WTC11 (cell line): ENCODE data around the gene TMC8. TPM values are rescaled to one million over a fixed set of nuclear protein-coding genes. Genes with fewer than 3 reads are reported as not detected.

ENCODE experiments used
- ATAC-seq: fragments of 200-7000 bp; cut with Tn5 transposase; 2 replicates; pipeline ENCODE4 v1.10.0; 2021; ENCODE audit warnings: mild to moderate bottlenecking, moderate library complexity
- CTCF ChIA-PET: fragments of 300-600 bp; sonication (Branson Sonifier 250); formaldehyde crosslinking; loops from one replicate; lab custom pipeline; 2021; ENCODE audit warnings: antibody characterized with exemption; lab: Charles Lee
- POLR2A ChIA-PET: fragments of 350-600 bp; sonication (Branson Sonifier 250); formaldehyde crosslinking; loops from one replicate; lab custom pipeline; 2021; ENCODE audit warnings: antibody characterized with exemption; lab: Charles Lee
- DNase-seq: peaks from one replicate; pipeline ENCODE4 v3.0.0; 2021; ENCODE audit warnings: low spot score
- H3K27ac Mint-ChIP-seq: 2 replicates; pipeline ENCODE4 v1.8.0; 2021; ENCODE audit warnings: mixed read lengths
- H3K27me3 Mint-ChIP-seq: 2 replicates; pipeline ENCODE4 v1.8.0; 2021; ENCODE audit warnings: low read depth, mild to moderate bottlenecking, moderate library complexity, mixed read lengths
- H3K36me3 Mint-ChIP-seq: 2 replicates; pipeline ENCODE4 v1.8.0; 2021; ENCODE audit warnings: mixed read lengths
- H3K4me1 Mint-ChIP-seq: 2 replicates; pipeline ENCODE4 v1.8.0; 2022; ENCODE audit warnings: mixed read lengths
- H3K4me3 Mint-ChIP-seq: 2 replicates; pipeline ENCODE4 v1.8.0; 2021; ENCODE audit warnings: mild to moderate bottlenecking, moderate library complexity, mixed read lengths
- H3K9me3 Mint-ChIP-seq: 2 replicates; pipeline ENCODE4 v1.8.0; 2021; ENCODE audit warnings: mixed read lengths
- CREM ChIP-seq: sonication (generic); formaldehyde crosslinking; IDR thresholded peaks from 2 replicates; pipeline ENCODE4 v1.8.1; 2022; ENCODE audit warnings: mild to moderate bottlenecking, missing genetic modification reagents, moderate library complexity
- ETV6 ChIP-seq: sonication (generic); formaldehyde crosslinking; IDR thresholded peaks from 2 replicates; pipeline ENCODE4 v1.8.1; 2022; ENCODE audit warnings: mild to moderate bottlenecking, missing genetic modification reagents
- FOXK1 ChIP-seq: sonication (generic); formaldehyde crosslinking; IDR thresholded peaks from 2 replicates; pipeline ENCODE4 v1.8.0; 2022; ENCODE audit warnings: mild to moderate bottlenecking, moderate library complexity, missing genetic modification reagents
- FOXP4 ChIP-seq: sonication (generic); formaldehyde crosslinking; IDR thresholded peaks from 2 replicates; pipeline ENCODE4 v1.8.0; 2022; ENCODE audit warnings: mild to moderate bottlenecking, missing genetic modification reagents
- GRHL2 ChIP-seq: fragments of 250-450 bp; sonication (Bioruptor Pico); IDR thresholded peaks from 2 replicates; pipeline ENCODE4 v1.8.0; 2022; ENCODE audit warnings: mild to moderate bottlenecking, moderate library complexity; ENCODE audit not compliant: insufficient replicate concordance, severe bottlenecking
- JAZF1 ChIP-seq: fragments of 250-450 bp; sonication (Bioruptor Pico); IDR thresholded peaks from 2 replicates; pipeline ENCODE4 v1.9.0; 2021; ENCODE audit warnings: moderate library complexity, mild to moderate bottlenecking, inconsistent platforms
- JUN ChIP-seq: sonication (generic); formaldehyde crosslinking; IDR thresholded peaks from 2 replicates; pipeline ENCODE4 v1.8.0; 2023; ENCODE audit warnings: mild to moderate bottlenecking, missing genetic modification reagents
- MAX ChIP-seq: sonication (generic); formaldehyde crosslinking; IDR thresholded peaks from 2 replicates; pipeline ENCODE4 v1.8.0; 2022; ENCODE audit warnings: mild to moderate bottlenecking, missing genetic modification reagents
- RORB ChIP-seq: fragments of 250-450 bp; sonication (Bioruptor Pico); IDR thresholded peaks from 2 replicates; pipeline ENCODE4 v1.9.0; 2021; ENCODE audit warnings: mild to moderate bottlenecking
- SMAD3 ChIP-seq: sonication (generic); formaldehyde crosslinking; IDR thresholded peaks from 2 replicates; pipeline ENCODE4 v1.8.0; 2022; ENCODE audit warnings: missing genetic modification reagents, mild to moderate bottlenecking, borderline replicate concordance
- SMAD4 ChIP-seq: sonication (generic); formaldehyde crosslinking; IDR thresholded peaks from 2 replicates; pipeline ENCODE4 v1.8.0; 2022; ENCODE audit warnings: mild to moderate bottlenecking, missing genetic modification reagents
- SP1 ChIP-seq: sonication (generic); formaldehyde crosslinking; conservative IDR thresholded peaks from 2 replicates; pipeline ENCODE4 v1.8.1; 2022; ENCODE audit warnings: missing genetic modification reagents
- USF1 ChIP-seq: sonication (generic); formaldehyde crosslinking; IDR thresholded peaks from 2 replicates; pipeline ENCODE4 v1.8.0; 2022; ENCODE audit warnings: mild to moderate bottlenecking, missing genetic modification reagents
- ZNF121 ChIP-seq: sonication (generic); formaldehyde crosslinking; IDR thresholded peaks from 2 replicates; pipeline ENCODE4 v1.8.0; 2023; ENCODE audit warnings: missing genetic modification reagents
- ZNF232 ChIP-seq: sonication (generic); formaldehyde crosslinking; IDR thresholded peaks from 2 replicates; pipeline ENCODE4 v1.8.0; 2022; ENCODE audit warnings: mild to moderate bottlenecking, missing genetic modification reagents
- ZNF263 ChIP-seq: sonication (generic); formaldehyde crosslinking; IDR thresholded peaks from 2 replicates; pipeline ENCODE4 v1.8.1; 2022; ENCODE audit warnings: low read depth, mild to moderate bottlenecking, moderate library complexity, missing genetic modification reagents
- ZNF396 ChIP-seq: fragments of 250-450 bp; sonication (Bioruptor Pico); IDR thresholded peaks from 2 replicates; pipeline ENCODE4 v1.8.0; 2021; ENCODE audit warnings: mild to moderate bottlenecking, moderate library complexity, borderline replicate concordance
- total RNA-seq: library from RNA; stranded (reverse); gene quantifications from 3 replicates; pipeline ENCODE4 v1.2.3, GENCODE V29; 2021
- TF ChIP-seq, protein P1 (sequence below): sonication (generic); formaldehyde crosslinking; IDR thresholded peaks from 2 replicates; pipeline ENCODE4 v1.8.0; 2022; ENCODE audit warnings: mild to moderate bottlenecking, missing genetic modification reagents
- TF ChIP-seq, protein P2 (sequence below): sonication (generic); formaldehyde crosslinking; IDR thresholded peaks from 2 replicates; pipeline ENCODE4 v1.8.1; 2022; ENCODE audit warnings: missing genetic modification reagents, borderline replicate concordance
- TF ChIP-seq, protein P3 (sequence below): fragments of 250-450 bp; sonication (Bioruptor Pico); conservative IDR thresholded peaks from 2 replicates; pipeline ENCODE4 v1.9.0; 2021; ENCODE audit warnings: mild to moderate bottlenecking
- TF ChIP-seq, protein P4 (sequence below): sonication (generic); formaldehyde crosslinking; IDR thresholded peaks from 2 replicates; pipeline ENCODE4 v1.8.1; 2023; ENCODE audit warnings: mild to moderate bottlenecking, moderate library complexity, missing genetic modification reagents
- TF ChIP-seq, protein P5 (sequence below): sonication (generic); formaldehyde crosslinking; IDR thresholded peaks from 2 replicates; pipeline ENCODE4 v1.8.0; 2023; ENCODE audit warnings: missing genetic modification reagents

The TMC8 gene
- total RNA-seq, 1 experiment from 2014 or later: 3.7 TPM

DNA sequence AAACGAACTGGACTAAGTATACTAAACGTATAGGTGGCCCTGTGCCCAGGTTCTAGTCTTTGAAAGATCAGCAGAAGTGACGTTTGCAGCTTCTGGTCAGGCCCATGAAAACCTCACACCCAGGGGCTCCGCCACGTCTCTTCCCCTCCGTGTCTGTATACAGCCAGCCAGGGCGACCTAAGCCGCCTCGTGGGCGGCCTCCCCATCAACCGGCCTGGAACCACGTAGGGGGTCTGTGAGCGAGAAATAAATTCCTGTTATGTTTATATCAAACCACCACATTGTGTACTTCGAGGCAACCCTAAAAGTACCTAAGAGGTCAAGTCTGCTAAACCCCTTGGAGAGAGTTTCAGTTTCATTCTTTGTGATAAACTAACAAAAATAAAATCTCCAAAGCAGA lies 49.5 kb downstream of the TMC8 start (continued):
- TF ChIP-seq FOXK1 (CRISPR knock-in tag): no peak

- H3K27ac Mint-ChIP-seq: peak overlapping the region; percentile 13
- ChIA-PET POLR2A (no interaction called here), CTCF (interaction anchor here (1.2 kb wide), 1 partner anchor 26 kb away, joined by 5 read pairs; no protein-coding TSS in a partner anchor)
- H3K36me3 Mint-ChIP-seq: peaks cover 71% of the 10 kb centered on the region
- TF ChIP-seq JAZF1 (CRISPR knock-in tag) (no peak), ETV6 (CRISPR knock-in tag) (no peak), SP1 (CRISPR knock-in tag) (no peak), ZNF232 (CRISPR knock-in tag) (no peak), FOXP4 (CRISPR knock-in tag) (no peak), JUN (CRISPR knock-in tag) (no peak), ZNF121 (CRISPR knock-in tag) (no peak), SMAD3 (no peak), SMAD4 (CRISPR knock-in tag) (no peak)
- TF ChIP-seq, protein P1, sequence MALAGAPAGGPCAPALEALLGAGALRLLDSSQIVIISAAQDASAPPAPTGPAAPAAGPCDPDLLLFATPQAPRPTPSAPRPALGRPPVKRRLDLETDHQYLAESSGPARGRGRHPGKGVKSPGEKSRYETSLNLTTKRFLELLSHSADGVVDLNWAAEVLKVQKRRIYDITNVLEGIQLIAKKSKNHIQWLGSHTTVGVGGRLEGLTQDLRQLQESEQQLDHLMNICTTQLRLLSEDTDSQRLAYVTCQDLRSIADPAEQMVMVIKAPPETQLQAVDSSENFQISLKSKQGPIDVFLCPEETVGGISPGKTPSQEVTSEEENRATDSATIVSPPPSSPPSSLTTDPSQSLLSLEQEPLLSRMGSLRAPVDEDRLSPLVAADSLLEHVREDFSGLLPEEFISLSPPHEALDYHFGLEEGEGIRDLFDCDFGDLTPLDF: no peak
- TF ChIP-seq, protein P2, sequence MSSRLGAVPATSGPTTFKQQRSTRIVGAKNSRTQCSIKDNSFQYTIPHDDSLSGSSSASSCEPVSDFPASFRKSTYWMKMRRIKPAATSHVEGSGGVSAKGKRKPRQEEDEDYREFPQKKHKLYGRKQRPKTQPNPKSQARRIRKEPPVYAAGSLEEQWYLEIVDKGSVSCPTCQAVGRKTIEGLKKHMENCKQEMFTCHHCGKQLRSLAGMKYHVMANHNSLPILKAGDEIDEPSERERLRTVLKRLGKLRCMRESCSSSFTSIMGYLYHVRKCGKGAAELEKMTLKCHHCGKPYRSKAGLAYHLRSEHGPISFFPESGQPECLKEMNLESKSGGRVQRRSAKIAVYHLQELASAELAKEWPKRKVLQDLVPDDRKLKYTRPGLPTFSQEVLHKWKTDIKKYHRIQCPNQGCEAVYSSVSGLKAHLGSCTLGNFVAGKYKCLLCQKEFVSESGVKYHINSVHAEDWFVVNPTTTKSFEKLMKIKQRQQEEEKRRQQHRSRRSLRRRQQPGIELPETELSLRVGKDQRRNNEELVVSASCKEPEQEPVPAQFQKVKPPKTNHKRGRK (CRISPR knock-in tag): no peak
- TF ChIP-seq, protein P3, sequence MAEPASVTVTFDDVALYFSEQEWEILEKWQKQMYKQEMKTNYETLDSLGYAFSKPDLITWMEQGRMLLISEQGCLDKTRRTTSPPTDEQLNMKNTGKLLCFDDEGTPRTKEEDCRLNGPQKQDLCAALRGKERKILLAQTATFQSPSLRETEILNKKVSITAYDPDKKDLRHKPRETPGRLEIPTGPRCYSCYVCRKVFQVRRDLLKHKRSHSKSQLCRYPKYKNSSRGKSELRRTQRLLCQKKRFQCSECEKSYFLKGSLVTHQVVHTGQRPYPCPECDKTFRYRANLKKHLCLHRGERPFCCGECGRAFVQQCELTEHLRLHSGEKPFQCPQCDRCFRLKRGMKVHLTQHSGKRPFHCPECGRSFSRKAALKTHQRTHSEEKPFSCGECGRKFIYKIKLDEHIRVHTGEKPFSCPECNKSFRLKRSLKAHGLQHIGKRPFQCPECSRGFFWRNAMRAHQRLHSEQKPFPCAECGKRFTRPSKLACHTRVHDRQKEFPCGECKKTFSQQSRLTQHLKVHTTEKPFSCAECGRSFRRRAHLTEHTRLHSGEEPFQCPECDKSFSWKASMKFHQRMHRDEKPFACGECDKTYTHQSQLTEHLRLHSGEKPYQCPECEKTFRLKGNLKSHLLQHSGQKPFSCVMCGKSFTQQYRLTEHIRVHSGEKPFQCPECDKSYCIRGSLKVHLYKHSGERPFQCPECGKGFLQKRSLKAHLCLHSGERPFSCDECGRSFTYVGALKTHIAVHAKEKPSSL (CRISPR knock-in tag): no peak
- H3K9me3 Mint-ChIP-seq: no peaks in the 10 kb centered on the region
- H3K4me3 Mint-ChIP-seq: no peak overlapping the region
- DNase-seq: no peak
- ATAC-seq: no peak
- H3K4me1 Mint-ChIP-seq: peaks cover 26% of the 10 kb centered on the region
- no peaks in the 10 kb centered on the region for H3K27me3 Mint-ChIP-seq
These were observed 49.9 kb downstream of the TMC8 start for GRCh38 chr17:78180508-78180907.

GRCh38 chr17:78182504-78182903 lies 51.9 kb downstream of the TMC8 start:
- H3K36me3 Mint-ChIP-seq: peaks cover 71% of the 10 kb centered on the region
- H3K4me3 Mint-ChIP-seq: no peak overlapping the region
- ChIA-PET POLR2A (interaction anchor here (0.7 kb wide), 1 partner anchor 11 kb away, joined by 7 read pairs; no protein-coding TSS in a partner anchor), CTCF (interaction anchor here (1.1 to 1.7 kb wide), 2 partner anchors 24 to 69 kb away, joined by 3 to 4 read pairs; no protein-coding TSS in a partner anchor)
- no peak for DNase-seq
- H3K27ac Mint-ChIP-seq: no peak overlapping the region
- H3K27me3 Mint-ChIP-seq: no peaks in the 10 kb centered on the region
- no peak for ATAC-seq
- H3K9me3 Mint-ChIP-seq: no peaks in the 10 kb centered on the region
- H3K4me1 Mint-ChIP-seq: peaks cover 18% of the 10 kb centered on the region
- TF ChIP-seq RORB (CRISPR knock-in tag) (no peak), USF1 (no peak), MAX (no peak), GRHL2 (CRISPR knock-in tag) (no peak), ZNF263 (no peak), ZNF396 (CRISPR knock-in tag) (no peak), CREM (CRISPR knock-in tag) (no peak)
- TF ChIP-seq, protein P4, sequence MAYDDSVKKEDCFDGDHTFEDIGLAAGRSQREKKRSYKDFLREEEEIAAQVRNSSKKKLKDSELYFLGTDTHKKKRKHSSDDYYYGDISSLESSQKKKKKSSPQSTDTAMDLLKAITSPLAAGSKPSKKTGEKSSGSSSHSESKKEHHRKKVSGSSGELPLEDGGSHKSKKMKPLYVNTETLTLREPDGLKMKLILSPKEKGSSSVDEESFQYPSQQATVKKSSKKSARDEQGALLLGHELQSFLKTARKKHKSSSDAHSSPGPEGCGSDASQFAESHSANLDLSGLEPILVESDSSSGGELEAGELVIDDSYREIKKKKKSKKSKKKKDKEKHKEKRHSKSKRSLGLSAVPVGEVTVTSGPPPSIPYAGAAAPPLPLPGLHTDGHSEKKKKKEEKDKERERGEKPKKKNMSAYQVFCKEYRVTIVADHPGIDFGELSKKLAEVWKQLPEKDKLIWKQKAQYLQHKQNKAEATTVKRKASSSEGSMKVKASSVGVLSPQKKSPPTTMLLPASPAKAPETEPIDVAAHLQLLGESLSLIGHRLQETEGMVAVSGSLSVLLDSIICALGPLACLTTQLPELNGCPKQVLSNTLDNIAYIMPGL (CRISPR knock-in tag): no peak
- TF ChIP-seq, protein P5, sequence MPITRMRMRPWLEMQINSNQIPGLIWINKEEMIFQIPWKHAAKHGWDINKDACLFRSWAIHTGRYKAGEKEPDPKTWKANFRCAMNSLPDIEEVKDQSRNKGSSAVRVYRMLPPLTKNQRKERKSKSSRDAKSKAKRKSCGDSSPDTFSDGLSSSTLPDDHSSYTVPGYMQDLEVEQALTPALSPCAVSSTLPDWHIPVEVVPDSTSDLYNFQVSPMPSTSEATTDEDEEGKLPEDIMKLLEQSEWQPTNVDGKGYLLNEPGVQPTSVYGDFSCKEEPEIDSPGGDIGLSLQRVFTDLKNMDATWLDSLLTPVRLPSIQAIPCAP (CRISPR knock-in tag): no peak
